HUES6 (cell line): ENCODE data around the gene CSRP3.

Experiments used
- H3K27ac ChIP-seq: 2 replicates; pipeline ENCODE4 v1.7.0; 2013; ENCODE audit warnings: low read depth, mild to moderate bottlenecking, low read length, inconsistent platforms
- H3K27me3 ChIP-seq: 2 replicates; pipeline ENCODE4 v1.6.1; 2013; ENCODE audit warnings: low read length; ENCODE audit not compliant: control insufficient read depth, insufficient read depth
- H3K36me3 ChIP-seq: 2 replicates; pipeline ENCODE4 v1.6.1; 2013; ENCODE audit warnings: low read length; ENCODE audit not compliant: control insufficient read depth, insufficient read depth
- H3K4me1 ChIP-seq: 2 replicates; pipeline ENCODE4 v1.6.1; 2013; ENCODE audit warnings: low read length; ENCODE audit not compliant: control insufficient read depth, insufficient read depth
- H3K4me3 ChIP-seq: 2 replicates; pipeline ENCODE4 v1.5.1; 2013; ENCODE audit warnings: low read depth, low read length
- H3K9ac ChIP-seq: one replicate; pipeline ENCODE4 v1.6.1; 2013; ENCODE audit warnings: mild to moderate bottlenecking, low read length
- H3K9me3 ChIP-seq: 2 replicates; pipeline ENCODE4 v1.6.1; 2013; ENCODE audit warnings: low read depth, low read length; ENCODE audit not compliant: control insufficient read depth, insufficient read depth

Gene CSRP3

GRCh38 chr11:19185036-19185435, 16.7 kb downstream of the CSRP3 start:
- no peak overlapping the region for H3K27ac ChIP-seq
- H3K4me1 ChIP-seq, result no peaks in the 10 kb centered on the region
- H3K9ac ChIP-seq, result no peak overlapping the region
- no peaks in the 10 kb centered on the region for H3K27me3 ChIP-seq
- no peaks in the 10 kb centered on the region for H3K9me3 ChIP-seq
- H3K36me3 ChIP-seq, result no peaks in the 10 kb centered on the region
- no peak overlapping the region for H3K4me3 ChIP-seq

GRCh38 chr11:19183646-19184045, 18.1 kb downstream of the CSRP3 start:
- Histone ChIP-seq H3K9ac (no peak overlapping the region), H3K36me3 (no peaks in the 10 kb centered on the region), H3K9me3 (no peaks in the 10 kb centered on the region), H3K4me3 (no peak overlapping the region), H3K4me1 (no peaks in the 10 kb centered on the region), H3K27ac (no peak overlapping the region), H3K27me3 (no peaks in the 10 kb centered on the region)

GRCh38 chr11:19181531-19182261, 20.1 kb downstream of the CSRP3 start:
- no peaks in the 10 kb centered on the region for H3K4me1 ChIP-seq
- H3K27ac ChIP-seq, result no peak overlapping the region
- H3K27me3 ChIP-seq, result no peaks in the 10 kb centered on the region
- H3K4me3 ChIP-seq, result no peak overlapping the region
- H3K9ac ChIP-seq, result no peak overlapping the region
- H3K36me3 ChIP-seq, result peaks cover 5% of the 10 kb centered on the region
- no peaks in the 10 kb centered on the region for H3K9me3 ChIP-seq

GRCh38 chr11:19176629-19177186, 25.1 kb downstream of the CSRP3 start:
- no peak overlapping the region for H3K9ac ChIP-seq
- H3K9me3 ChIP-seq, result no peaks in the 10 kb centered on the region
- H3K27ac ChIP-seq, result no peak overlapping the region
- H3K27me3 ChIP-seq, result no peaks in the 10 kb centered on the region
- peaks cover 39% of the 10 kb centered on the region for H3K36me3 ChIP-seq
- H3K4me1 ChIP-seq, result no peaks in the 10 kb centered on the region
- H3K4me3 ChIP-seq, result no peak overlapping the region

GRCh38 chr11:19173964-19174638, 27.7 kb downstream of the CSRP3 start:
- no peaks in the 10 kb centered on the region for H3K27me3 ChIP-seq
- no peaks in the 10 kb centered on the region for H3K9me3 ChIP-seq
- peaks cover 54% of the 10 kb centered on the region for H3K36me3 ChIP-seq
- H3K4me1 ChIP-seq, result no peaks in the 10 kb centered on the region
- H3K4me3 ChIP-seq, result no peak overlapping the region
- no peak overlapping the region for H3K9ac ChIP-seq
- no peak overlapping the region for H3K27ac ChIP-seq

- no peak overlapping the region for H3K27ac ChIP-seq
- H3K36me3 ChIP-seq, result peaks cover 62% of the 10 kb centered on the region
- H3K9me3 ChIP-seq, result no peaks in the 10 kb centered on the region
- H3K4me3 ChIP-seq, result no peak overlapping the region
- no peak overlapping the region for H3K9ac ChIP-seq
- no peaks in the 10 kb centered on the region for H3K4me1 ChIP-seq
- no peaks in the 10 kb centered on the region for H3K27me3 ChIP-seq
Measured at GRCh38 chr11:19173004-19173689, 28.6 kb downstream of the CSRP3 start.

- Histone ChIP-seq H3K36me3 (peaks cover 70% of the 10 kb centered on the region), H3K27me3 (no peaks in the 10 kb centered on the region), H3K9me3 (no peaks in the 10 kb centered on the region), H3K4me3 (no peak overlapping the region), H3K27ac (no peak overlapping the region), H3K4me1 (no peaks in the 10 kb centered on the region), H3K9ac (no peak overlapping the region)
Measured at GRCh38 chr11:19168090-19168489, 33.7 kb downstream of the CSRP3 start.

GRCh38 chr11:19164881-19165280, 36.9 kb downstream of the CSRP3 start:
- no peaks in the 10 kb centered on the region for H3K9me3 ChIP-seq
- no peak overlapping the region for H3K27ac ChIP-seq
- no peaks in the 10 kb centered on the region for H3K4me1 ChIP-seq
- no peak overlapping the region for H3K4me3 ChIP-seq
- H3K27me3 ChIP-seq, result no peaks in the 10 kb centered on the region
- H3K9ac ChIP-seq, result no peak overlapping the region
- H3K36me3 ChIP-seq, result peaks cover 65% of the 10 kb centered on the region

- no peaks in the 10 kb centered on the region for H3K27me3 ChIP-seq
- no peak overlapping the region for H3K9ac ChIP-seq
- peaks cover 66% of the 10 kb centered on the region for H3K36me3 ChIP-seq
- no peaks in the 10 kb centered on the region for H3K4me1 ChIP-seq
- no peak overlapping the region for H3K27ac ChIP-seq
- H3K4me3 ChIP-seq, result no peak overlapping the region
- no peaks in the 10 kb centered on the region for H3K9me3 ChIP-seq
Measured at GRCh38 chr11:19164230-19164855, 37.4 kb downstream of the CSRP3 start.

GRCh38 chr11:19163617-19164016, 38.2 kb downstream of the CSRP3 start:
- Histone ChIP-seq H3K4me1 (no peaks in the 10 kb centered on the region), H3K9me3 (no peaks in the 10 kb centered on the region), H3K9ac (no peak overlapping the region), H3K27ac (no peak overlapping the region), H3K36me3 (peaks cover 65% of the 10 kb centered on the region), H3K4me3 (no peak overlapping the region), H3K27me3 (no peaks in the 10 kb centered on the region)
